Colon (tissue), 2 donors: Measurements from ENCODE around the gene ZFR.
"Not testable (repeated sequence)": the region's sequence is repeated elsewhere in the genome, so short reads cannot be mapped to it uniquely, and the experiment has no call there.

Experiments
- FAIRE-seq: peaks from 2 replicates; lab custom pipeline; 2012; peaks lifted over from hg19 to GRCh38; lab: Jason Lieb, UNC
- donor health status: control.
- donor health status: control.

Gene ZFR

DNA sequence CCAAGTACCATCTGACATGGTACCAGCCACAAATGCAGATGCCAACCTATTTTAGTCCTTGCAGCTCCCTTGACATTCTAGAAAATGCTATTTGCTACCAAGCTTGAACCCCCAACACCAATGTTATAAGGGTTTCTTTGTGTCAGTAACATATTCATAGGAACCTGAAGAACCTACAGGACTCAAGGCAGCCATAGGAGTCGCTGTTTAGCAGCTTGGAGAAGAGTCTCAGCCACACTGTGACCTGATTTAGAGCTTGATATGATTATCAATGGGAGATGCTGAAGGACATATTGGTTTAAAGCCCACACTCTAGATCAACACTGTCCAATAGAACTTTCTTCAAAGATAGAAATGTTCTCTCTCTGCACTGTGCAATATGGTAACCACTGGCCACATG is 6.4 kb upstream of the ZFR start:
- no peak for FAIRE-seq

DNA sequence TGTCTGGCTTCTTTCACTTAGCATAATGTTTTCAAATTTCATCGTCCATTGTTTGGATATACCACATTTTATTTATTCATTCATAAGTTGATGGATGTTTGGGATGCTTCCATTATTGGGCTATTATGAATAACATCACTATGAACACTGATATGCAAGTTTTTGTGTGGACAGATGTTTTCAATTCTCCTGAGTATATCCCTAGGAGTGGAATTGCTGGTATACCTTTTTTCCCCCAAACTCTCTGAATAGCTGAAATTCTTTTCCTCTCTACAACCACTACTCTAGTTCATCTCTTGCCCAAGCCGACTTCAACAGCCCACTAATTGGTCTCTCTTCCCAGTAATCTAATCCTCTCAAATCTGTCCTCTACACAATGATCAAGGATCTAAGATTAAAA is 4.7 kb upstream of the ZFR start:
- FAIRE-seq, result no peak

DNA sequence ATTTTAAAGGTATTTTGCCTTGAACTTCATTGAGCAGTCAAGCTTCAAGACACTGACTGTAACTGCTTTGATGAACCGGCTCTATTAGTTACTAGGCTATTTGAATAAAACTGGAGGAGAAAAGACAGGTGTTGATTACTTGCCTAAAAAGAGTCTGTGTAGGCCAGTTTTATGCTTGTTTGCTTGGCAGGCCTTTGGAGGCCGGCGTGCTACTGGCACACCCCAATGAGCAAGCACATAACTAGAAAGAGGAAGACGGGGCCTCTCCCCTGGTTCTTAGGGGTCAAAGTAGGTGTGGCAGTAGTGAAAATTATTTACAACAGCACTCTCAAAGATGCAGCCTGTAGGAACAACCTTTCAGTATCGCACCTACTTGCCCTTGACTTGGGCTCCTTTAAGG is 2.1 kb upstream of the ZFR start:
- no peak for FAIRE-seq

DNA sequence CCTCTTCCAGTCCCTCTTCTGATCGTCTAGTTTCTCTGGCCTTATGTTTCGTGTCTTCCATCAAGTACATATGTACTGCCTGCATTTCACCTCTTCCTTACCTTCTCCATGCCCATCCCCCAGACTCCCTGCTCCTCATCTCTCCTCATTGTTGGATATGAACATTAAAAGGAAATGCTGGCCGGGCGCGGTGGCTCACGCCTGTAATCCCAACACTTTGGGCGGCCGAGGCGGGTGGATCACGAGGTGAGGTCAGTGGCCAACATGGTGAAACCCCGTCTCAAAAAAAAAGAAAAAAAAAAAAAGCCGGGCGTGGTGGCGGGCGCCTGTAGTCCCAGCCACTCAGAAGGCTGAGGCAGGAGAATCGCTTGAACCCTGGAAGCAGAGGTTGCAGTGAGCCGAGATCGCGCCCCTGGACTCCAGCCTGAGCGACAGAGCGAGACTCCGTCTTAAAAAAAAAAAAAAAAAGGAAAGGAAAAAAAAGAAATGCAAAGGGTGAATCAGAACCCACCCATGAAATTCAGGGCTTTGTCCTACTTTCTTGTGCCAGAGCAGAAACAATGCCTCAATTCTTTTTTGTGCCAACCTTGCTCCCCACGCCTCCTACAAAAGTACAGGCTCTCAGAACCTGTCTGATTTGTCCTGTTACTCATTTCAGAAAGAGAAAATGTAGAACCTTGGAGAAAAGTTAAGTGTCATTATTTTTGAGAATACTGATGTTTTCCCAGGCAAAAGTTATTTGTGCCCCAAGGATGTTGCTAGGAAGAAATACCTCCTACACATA is 1.5 kb upstream of the ZFR start:
- no peak for FAIRE-seq

DNA sequence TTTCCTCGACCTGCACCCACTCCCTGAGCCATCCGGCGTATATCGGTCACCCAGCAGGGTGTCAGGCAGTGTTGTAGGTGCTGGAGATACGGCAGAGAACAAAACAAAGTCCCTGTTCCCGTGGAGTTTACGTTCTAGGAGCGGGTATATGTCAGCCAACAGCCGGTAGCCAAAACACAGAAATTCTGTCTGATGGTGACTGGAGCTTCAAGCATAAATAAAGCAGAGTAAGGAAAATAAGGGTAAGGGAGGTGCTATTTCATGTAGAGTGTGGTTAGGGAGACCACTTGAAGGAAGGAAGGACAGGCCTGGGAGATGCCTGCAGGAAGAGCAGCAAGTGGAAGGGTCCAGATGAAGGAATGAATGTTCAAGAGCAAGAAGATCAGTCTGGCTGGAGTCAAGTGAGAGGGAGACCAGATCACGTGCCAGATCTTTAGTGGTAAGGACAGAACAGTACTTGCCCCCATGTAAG is 783 bp upstream of the ZFR start:
- no peak for FAIRE-seq

DNA sequence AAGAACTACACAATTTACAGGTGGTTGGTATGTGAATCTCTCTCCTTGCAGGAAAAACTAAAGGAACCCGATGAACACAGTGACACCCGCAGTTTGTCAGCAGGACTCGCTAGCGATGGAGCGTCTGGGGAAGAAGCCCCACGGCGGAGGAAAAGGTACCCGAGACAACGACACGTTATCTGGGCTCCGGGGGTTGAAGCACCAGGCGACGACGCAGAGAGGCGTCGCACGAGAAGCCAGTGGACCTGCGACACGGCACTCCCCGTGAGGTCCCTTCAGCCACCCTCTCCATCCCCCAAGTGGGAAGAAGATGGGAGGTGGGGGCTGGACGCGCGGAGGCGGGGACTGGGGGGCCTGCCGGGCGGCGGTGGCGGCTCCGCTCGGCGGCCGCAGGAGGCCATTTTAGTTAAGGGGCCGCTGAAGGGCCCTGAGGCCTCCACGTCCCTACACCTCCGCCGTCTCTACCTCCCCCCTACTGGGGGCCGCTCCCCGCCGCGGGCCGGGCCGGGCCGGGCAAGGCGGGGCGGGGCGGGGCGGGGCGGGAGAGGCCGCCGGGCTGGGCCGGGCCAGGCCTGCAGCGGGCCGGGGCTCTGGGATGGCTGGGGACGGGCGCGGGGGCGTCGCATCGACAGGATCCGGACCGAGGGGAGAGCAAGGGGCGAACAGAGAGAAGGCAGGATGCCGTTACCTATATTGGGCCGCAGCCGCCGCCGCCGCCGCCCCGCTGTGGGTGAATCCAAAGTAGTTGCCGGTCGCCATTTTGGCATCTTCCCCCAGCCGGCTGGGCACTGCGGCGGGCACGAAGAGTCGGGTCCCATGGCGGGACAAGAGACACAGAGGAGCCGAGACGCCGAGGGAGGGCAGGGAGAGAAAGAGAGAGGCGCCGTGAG is 754 bp downstream of the ZFR start:
- no peak for FAIRE-seq

DNA sequence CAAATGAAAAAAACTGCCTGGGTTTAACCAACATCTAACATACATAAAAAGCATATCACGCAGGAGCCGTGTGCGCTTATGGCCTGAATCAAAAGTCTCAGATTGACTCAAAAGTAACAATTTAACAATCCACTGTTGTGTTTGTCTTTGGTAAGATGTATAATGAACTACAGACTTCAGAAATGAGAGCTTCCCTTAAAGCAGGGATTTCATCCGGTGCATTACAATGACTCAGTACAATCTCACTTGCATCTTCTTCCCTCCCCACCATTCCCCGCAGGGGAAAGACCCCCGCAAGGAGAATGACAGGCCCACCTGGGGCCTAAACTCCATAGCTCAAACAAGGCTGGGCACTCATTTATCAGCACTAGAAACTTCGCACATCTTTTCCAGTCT is 1.4 kb downstream of the ZFR start:
- FAIRE-seq, result no peak

DNA sequence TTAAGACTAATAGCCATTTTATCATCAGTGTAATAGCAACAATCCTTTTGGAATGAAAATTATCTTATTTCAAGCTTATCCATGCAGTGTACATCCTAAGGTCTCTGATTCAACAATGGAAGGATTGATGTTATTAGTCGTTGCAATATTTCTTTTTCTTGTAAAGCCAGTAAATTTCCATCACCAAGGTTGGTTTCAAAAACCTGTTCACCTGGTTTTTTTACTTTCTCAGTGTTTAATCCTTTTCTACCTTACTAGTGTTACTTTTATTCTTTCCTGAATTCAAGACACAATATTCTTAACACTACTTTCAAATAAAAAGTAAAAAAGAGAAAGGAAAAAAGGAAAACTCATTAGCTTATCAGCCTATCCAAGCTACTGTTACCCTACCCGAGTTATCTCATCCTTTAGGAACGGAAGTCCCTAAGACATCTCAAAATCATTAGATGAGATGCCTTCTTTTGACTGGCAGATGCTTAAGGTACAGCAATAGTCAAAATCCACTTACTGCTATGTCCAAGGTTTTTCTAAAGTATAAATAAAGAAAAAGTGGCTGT is 5.4 kb downstream of the ZFR start:
- no peak for FAIRE-seq

DNA sequence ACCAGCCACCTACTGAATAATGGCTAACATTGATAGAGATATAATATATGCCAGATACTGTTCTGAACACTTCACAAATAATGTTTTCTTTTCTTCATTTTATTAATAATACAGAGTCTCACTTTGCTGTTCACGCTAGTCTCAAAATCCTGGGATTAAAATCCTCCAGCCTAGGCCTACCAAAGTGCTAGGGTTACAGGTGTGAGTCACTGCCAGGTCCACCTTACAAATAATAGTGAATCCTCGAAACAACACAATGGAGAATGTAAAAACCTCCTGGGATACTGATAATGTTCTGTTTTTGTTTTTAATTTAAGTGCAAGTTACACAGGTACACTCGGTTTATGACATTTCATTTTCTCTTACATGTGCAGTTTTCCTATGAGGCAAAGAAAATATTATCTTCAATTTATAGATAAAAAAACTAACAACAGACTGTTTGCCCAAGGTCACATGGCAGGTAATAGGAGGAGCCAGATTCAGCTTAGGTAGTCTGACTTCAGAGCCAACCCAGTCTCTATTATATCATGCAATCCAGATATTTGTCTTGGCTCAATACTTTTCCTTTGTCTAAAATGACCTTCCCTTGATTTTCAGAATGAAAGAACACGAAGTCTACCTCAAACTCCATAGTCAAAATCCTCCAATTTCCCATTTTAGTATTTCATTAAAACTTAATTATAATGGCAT is 7.8 kb downstream of the ZFR start:
- FAIRE-seq, result no peak

DNA sequence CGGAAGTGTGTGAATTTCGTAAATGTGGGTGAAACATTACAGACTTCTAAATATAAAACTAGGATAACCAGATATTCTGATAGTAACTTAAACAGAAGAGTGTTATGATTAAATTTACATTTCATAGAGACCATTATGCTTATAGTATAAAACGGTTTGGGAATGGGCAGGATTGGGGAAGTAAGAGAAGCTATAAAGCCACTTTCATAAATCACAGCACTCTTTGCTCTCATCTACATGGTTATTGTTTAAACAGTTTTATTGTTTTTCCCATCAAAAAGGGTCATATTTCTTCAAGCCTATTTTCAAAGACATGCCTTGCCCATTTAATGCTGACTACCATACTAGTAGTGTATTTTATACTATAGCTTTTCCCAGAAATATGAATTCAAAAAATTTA is 9.2 kb downstream of the ZFR start:
- FAIRE-seq, result no peak

DNA sequence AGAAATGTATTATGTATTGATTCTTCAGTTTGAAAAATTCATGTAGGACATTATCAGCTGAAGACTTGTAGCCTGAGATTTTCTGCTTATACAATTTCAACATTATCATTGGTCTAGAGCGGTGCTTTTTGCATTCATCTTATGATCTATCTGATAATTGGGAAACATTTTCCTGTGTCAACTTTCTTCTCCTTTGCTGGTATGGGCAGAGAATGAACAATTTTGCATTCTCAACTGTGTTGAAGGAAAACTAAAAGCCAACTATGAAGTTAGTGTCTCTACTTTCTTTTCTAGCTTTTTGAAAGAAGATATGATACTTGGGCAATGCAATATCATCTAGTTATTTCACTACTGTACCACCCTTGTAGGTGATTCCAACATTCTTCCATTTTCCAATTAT is 10.3 kb downstream of the ZFR start:
- no peak for FAIRE-seq

DNA sequence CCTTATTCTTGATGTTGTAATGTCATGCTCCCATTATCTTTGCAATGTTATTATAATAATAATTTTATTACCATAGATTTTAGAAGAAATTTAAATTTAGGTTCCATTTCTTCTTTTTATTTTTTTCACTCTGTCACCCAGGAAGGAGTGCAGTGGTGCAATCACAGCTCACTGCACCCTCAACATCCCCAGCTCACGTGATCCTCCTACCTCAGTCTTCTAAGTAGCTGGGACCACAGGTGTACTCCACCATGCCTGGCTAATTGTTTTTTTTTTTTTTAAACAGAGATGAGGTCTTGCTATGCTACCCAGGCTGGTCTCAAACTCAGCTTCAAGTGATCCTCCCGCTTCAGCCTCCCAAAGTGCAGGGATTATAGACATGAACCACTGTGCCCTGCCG is 11.9 kb downstream of the ZFR start:
- no peak for FAIRE-seq

DNA sequence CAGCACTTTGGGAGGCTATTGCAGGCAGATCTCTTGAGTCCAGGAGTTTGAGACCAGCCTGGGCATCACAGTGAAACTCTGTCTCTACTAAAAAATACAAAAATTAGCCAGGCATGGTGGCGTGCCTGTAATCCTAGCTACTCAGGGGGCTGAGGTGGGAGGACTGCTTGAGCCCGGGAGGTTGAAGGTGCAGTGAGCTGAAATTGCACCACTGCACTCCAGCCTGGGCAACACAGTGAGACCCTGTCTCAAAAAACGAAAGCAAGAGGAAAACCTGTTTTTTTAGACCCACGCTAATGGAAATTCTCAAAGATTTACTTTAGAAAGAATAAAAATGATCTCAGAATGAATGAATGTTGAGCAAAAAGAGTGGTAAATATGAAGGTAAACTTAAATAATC is 13.7 kb downstream of the ZFR start:
- not testable (repeated sequence) for FAIRE-seq

DNA sequence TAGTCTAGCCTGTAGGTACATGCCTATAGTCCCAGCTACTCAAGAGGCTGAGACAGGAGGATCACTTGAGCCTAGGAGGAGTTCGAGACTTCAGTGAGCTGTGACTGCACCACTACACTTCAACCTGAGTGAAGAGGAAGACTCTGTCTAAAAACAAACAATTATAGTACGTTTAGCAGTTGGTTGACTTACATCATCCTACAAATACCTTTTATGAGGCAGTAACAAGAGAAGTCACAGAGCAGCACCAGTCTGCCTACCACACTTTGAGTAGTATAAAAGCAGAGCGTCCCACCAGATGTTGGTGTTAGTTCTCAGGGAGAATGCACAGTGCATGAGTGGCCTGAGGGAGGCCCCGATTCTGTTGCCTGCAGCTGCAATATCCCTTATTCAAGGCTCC is 16.1 kb downstream of the ZFR start:
- FAIRE-seq, result no peak

DNA sequence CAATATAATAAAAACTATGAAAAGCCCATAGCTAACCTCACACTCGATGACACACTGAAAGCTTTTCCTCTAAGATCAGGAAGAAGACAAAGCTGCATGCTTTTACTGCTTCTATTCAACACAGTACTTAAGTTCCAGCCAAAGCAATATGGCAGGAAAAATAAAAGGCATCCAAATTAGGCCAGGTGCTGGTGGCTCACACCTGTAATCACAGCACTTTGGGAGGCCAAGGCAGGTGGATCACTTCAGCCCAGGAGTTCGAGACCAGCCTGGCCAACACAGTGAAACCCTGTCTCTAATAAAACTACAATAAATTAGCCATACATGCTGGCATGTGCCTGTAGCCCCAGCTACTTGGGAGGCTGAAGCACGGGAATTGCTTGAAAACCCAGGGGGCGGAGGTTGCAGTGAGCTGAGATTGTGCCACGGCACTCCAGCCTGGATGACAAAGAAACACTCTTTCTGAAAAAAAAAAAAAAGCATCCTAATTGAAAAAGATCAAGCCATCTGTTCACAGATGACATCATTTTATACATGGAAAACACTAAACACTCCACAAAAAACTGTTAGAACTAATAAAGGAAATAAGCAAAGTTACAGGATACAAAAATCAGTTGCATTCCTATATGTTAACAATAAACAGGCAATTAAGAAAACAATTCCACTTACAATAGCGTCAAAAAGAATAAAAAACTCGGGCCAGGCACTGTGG is 17.9 kb downstream of the ZFR start:
- FAIRE-seq, result no peak

DNA sequence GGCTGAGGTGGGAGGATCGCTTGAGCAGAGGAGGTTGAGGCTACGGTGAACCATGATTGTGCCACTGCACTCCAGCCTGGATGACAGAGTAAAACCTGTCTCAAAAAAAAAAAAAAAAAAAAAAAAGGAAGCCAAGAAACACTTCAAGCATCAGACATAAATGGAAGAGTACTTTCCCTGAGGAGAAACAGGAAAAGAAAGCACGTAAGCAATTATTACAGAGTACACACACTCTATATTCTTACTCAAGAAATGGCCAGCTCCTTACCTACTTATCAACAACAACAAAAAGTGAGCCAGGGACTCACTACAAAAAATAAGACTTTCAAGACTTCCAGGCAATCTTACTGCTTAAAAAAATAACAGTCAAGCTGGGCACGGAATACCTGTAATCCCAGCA is 21.8 kb downstream of the ZFR start:
- FAIRE-seq, result no peak

DNA sequence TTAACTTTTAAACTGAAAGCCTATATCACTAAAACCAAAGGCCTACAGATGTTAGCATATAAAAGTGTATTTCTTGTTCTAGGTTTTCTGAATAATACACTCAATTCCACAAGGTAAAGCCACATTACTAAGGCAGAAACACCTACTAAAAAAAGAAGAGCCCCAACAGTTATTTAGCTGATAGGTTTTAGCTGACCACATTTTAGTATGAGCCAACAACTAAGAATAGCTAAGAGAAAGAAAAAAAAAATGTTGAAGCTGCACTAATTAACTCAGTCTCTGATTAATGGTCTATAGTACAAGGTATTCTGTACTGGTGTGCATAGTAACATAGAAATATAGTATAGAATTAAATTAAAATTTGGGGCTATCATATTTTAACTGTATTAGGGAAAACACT is 23.5 kb downstream of the ZFR start:
- FAIRE-seq, result no peak

DNA sequence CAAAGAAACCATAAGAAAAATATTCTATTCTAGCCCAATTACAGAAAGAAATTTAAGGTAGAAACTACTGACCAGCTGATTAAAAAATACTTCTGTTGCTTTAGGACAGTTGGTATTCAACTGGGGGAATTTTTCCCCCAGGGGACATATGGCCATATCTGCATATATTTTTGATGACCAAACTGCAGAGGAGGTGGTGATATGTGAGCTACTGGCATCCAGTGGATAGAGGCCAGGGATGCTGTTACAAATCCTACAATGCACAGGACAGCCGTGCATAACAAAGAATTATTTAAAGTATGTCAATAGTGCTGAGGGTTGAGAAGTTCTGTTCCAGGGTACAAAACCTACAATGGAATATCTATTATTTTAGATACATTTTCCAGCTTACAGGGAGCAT is 24.0 kb downstream of the ZFR start:
- no peak for FAIRE-seq

DNA sequence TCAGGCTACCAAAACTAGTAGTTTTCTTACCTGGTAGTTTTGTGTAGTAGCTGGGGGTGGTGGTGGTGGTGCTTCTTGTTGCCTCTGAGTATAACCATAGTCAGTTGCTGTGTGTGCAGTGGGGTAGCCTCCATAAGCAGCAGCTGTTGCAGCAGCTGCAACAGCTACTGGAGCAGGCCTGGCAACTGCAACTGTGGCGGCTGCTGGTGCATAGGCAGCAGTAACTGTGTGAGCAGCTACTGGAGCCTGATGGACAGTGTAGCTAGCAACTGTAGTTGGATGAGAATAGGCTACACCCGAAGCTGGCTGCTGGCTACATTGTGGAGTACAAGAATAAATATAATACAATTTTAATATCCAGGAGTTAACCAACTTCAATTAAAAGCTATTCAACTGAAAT is 24.7 kb downstream of the ZFR start:
- no peak for FAIRE-seq

DNA sequence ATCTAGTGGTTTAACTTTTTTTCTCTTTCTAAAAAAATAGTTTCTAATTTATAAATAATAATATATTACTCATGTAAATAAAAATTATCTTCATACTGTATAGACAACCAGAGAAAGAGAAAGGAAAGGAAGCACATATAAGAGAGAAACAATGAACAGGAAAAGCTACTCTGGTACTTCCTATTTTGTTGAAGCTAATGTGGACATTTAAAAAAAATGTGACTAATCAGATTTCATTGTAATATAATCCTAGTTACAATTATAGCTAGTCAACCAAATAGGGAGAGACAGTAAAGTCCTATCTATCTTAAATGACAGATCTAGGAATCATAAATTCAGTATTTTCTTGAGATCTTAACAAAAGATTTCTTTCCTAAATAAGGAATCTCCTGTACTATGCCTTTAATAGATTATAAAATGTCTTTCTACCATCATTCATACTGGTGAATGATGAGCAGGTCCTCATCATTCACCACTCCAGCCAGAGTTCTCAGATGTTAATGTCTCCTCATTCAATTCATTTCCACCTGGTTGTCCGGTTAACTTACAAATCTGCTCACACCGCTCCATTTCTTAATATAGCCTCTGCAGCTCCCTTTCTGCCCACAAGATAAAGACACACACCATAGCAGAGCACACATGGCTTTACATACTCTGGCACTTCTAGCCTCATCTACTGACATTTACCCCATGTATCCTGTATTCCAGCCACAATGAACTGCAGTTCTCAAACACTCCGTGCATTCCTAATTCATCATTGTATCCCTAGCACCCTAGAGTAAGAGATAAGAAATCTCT is 30.9 kb downstream of the ZFR start:
- no peak for FAIRE-seq

DNA sequence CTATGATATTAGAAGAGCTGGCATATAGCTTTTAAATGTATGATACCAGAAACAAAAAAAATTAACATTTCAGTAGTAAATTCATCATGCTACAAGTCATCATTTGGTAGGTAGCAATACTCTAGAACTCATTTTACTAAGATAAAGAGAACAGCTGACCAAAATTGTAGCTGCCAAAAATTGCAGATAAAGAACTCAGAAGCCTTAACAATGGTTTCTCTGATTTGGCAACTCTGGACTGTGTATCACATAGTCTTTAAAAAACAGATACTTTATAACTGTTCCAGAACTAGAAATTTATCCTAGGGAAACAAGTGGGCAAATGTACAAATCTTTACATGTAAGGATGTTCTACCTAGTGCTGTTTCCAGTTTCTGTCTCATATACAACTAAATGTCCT is 33.9 kb downstream of the ZFR start:
- no peak for FAIRE-seq
